GM18861 (cell line): ENCODE data around the gene C11orf54.
"Not testable (repeated sequence)": the region's sequence is repeated elsewhere in the genome, so short reads cannot be mapped to it uniquely, and the experiment has no call there.

ENCODE experiments used
- ATAC-seq: cut with Tn5 transposase; IDR thresholded peaks from one replicate; pipeline ENCODE4 v1.9.1; 2021; ENCODE audit not compliant: unreplicated experiment

The C11orf54 gene

GRCh38 chr11:93765551-93765950, 24.1 kb downstream of the C11orf54 start:
- no peak for ATAC-seq

- ATAC-seq = no peak
Observed at GRCh38 chr11:93766504-93766903, 25.0 kb downstream of the C11orf54 start.

DNA sequence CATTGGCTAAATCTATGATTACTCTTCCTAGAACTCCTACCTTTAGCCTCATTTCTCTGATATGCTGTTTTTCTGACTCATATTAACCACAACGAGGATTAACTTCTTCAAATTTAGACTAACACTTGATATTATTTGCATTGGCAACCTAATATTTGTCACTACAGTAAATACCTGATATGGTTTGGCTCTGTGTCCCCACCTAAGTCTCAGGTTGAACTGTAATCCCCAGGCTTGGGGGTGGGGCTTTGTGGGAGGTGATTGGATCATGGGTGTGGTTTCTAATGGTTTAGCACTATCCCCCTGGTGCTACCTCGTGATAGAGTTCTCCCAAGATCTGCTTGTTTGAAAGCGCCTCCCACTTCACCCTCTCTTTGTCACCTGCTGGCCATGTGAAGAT, 25.5 kb downstream of the C11orf54 start:
- no peak for ATAC-seq

DNA sequence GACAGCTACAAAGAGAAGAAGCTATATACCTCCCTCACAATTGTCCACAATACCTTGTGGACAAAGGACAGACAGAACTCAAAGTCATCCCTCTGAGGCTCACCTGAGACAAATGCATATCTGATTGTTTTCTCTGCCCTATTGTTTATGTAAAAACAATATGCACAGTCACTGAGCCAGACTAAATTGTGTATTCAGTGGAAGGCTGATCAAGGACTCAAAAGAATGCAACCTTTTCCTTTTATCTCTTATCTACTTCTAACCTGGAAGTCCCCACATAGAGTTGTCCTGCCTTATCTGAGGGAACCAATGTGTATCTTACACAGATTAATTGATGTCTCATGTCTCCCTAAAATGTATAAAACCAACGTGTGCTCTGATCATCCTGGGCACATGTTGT, 28.7 kb downstream of the C11orf54 start:
- ATAC-seq = no peak

DNA sequence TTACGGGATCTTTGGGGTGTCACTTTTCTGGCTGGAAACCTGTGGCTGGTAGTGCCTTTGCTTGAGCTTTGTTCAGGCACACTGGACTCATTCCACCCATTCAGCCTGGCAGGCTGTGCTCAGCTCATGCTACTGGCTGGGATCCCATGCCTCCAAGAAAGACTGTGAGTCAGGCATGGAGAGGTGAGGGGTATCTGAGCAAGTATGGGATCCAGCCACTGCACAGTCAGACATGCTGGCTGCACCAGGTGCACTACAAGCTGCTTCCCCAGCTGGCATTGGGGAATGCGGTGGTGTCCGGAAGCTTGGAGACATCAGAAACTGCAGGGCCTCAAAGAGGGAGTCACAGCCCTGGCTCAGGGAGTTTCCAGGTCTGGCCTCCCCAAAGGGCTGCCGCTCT, 30.7 kb downstream of the C11orf54 start:
- no peak for ATAC-seq

GRCh38 chr11:93773045-93773477, 31.6 kb downstream of the C11orf54 start:
- ATAC-seq = no peak

- ATAC-seq = no peak
Observed at GRCh38 chr11:93773601-93774200, 32.2 kb downstream of the C11orf54 start.

DNA sequence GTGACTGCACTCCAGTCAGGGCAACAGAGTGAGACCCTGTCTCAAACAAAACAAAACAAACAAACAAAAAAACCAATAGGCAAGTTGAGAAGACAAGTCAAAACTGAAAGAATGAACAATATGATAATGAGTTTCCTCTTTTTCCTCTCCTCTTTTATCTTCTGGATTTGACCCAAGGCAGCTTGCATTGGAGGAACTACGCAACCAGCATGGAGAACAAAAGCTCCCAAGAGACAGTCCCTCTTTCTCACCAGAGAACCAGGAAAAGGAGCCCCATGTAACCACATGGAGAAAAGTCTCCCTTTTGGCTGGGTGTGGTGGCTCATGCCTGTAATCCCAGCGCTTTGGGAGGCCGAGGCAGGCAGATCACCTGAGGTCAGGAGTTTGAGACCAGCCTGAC, 33.1 kb downstream of the C11orf54 start:
- not testable (repeated sequence) for ATAC-seq

- no peak for ATAC-seq
Observed at GRCh38 chr11:93775289-93775688, 33.8 kb downstream of the C11orf54 start.

GRCh38 chr11:93783362-93783761, 41.9 kb downstream of the C11orf54 start:
- no peak for ATAC-seq

GRCh38 chr11:93783765-93784144, 42.3 kb downstream of the C11orf54 start:
- ATAC-seq = peak; percentile 28

GRCh38 chr11:93784145-93784934, 42.9 kb downstream of the C11orf54 start, which contains the start of gene MED17:
MED17 (plus strand) TSS chr11:93784282; CDS start chr11:93784514, 232 bp downstream.
- ATAC-seq = peak; percentile 91

DNA sequence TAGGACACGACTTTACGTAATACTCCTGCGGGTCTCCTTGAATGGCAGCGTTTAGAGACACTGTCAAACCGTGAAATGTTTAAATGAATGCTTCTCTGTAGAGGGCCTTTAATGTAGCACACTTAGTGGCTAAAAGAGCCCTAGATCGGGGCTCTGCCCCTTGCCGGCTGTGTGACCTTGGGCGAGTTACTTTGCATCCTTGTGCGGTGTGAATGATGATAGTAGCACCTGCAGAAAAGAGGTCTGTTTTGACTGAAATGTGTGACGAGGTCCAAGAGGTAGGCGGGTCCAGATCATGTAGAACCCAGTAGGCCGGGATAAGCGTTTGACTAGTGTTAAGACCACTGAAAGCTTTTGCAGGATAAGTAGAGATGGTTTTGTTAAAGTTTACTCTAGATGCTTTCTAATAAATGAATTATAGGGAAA, 43.5 kb downstream of the C11orf54 start:
- peak; percentile 23 for ATAC-seq

- ATAC-seq = no peak
Observed at GRCh38 chr11:93791493-93791892, 50.0 kb downstream of the C11orf54 start.

- ATAC-seq = no peak
Observed at GRCh38 chr11:93796441-93797231, 55.2 kb downstream of the C11orf54 start.

DNA sequence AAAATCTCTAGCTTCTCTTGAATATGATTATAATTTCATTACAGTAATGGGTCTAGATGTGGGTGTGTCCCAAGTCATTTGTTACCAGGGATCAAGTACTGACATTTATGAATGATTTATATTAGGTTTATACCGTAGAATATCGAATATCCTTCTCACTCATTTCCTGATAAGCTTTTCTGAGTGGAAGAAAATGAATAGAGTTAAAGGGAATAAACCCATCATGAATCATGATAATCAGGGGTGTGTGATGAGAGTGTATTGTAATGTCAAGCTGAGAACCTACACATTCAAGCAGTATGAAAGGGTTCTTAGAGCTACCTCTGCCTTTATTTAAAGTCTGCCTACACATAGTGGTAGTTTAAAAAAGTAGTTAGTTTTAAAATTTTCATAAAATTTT, 59.9 kb downstream of the C11orf54 start:
- no peak for ATAC-seq

DNA sequence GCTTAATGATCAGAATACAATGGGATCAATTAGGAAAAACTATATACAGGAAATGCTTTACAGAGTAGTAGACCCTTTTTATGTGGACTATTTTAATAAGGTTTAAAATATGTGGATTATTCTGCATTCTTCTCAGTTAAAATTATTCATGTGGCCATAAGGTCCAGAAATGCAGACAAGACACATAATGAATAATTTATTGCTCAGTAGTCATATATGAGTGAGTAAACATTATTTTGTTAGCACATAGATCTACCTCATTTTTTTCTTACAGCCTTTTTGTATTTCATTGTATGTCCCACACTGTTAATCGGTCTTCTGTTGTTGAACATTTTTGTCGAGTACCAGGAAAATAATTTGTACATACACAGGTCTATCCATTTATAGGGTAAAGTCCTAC, 63.4 kb downstream of the C11orf54 start:
- no peak for ATAC-seq

DNA sequence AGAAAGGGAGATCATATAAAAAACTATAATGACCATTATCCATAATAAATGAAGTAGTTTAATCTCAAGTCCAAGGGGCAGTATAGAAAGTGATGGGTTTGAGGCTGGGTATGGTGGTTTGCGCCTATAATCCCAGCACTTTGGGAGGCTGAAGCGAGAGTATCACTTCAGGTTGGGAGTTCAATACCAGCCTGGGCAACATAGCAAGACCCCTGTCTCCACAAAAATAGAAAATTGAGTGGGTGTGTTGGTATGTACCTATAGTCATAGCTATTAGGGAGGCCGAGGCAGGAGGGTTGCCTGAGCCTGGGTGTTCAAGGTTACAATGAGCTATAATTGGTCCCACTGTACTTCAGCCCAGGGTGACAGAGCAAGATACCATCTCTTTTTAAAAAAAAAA, 66.5 kb downstream of the C11orf54 start:
- ATAC-seq = no peak

DNA sequence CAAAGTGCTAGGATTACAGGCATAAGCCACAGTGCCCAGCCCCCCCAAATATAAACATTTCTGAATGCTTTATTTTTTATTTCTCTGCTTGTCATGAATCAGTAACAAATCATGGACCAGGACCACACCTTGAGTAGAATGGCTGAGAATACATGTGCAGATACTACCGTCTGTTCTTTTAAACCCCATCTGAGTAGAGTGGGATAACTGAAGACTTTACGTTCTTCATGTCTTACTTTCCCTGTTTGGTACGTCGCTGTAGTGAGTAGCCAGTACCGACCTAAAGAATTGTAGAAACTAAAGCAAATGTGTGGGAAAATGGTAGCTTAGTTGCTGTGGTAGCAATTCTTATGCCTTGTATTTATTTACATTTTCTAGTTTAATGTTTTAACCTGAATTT, 72.5 kb downstream of the C11orf54 start:
- ATAC-seq = no peak
